Parietal lobe (tissue), 1 donor: ENCODE data around the gene SLC13A1. TPM values are rescaled to one million over a fixed set of nuclear protein-coding genes. Genes with fewer than 3 reads are reported as not detected.

Experiments
- total RNA-seq: library from RNA; depleted of rRNA; stranded (reverse); fragments of >200 nt; gene quantifications from one replicate; pipeline ENCODE4 v1.2.3, GENCODE V29; 2014

Gene SLC13A1
- not detected for total RNA-seq

DNA sequence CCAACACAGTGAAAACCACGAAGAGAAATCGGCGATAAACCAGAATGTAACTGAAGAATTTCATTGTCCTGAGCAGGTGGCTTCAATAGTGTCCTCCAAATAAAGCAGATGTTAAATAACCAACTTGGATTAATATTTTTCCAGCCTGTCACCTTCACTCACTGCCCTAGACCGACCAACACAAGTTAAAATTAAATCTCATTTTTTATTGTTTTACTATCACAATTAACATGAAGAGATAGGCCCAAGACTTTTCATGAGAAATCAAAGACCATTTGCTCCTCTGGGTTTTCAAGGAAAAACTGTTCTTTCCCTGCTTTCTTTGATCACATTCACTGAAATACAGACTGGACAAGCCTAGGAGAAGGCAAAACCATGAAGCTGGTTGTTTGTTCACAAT is at the start of gene SLC13A1:
SLC13A1 (minus strand) TSS at position 87 of the 400 bp plus-strand sequence; CDS start at position 64, 23 bp downstream.

Other genes starting within 250 kb of the SLC13A1 start
- gene TAS2R16, start 204.3 kb downstream of the SLC13A1 start, total RNA-seq = not detected